Erythroblast (primary cell): ENCODE results near the gene TEDC1.

Source experiments
- DNase-seq, 2 experiments: peaks; one replicate each; lab custom pipeline; 2025; lab: John Stamatoyannopoulos, UW
- GATA1 ChIP-seq: IDR thresholded peaks from 2 replicates; pipeline ENCODE4 v1.6.1; 2011; ENCODE audit warnings: low read depth, mild to moderate bottlenecking, control low read depth, low read length, moderate library complexity
- POLR2A ChIP-seq: IDR thresholded peaks from 2 replicates; pipeline ENCODE4 v1.6.1; 2011; ENCODE audit warnings: mild to moderate bottlenecking, low read length

The TEDC1 gene

GRCh38 chr14:105480199-105480746, 10.8 kb upstream of the TEDC1 start:
- TF ChIP-seq POLR2A (no peak), GATA1 (no peak)
- no peak for DNase-seq

DNA sequence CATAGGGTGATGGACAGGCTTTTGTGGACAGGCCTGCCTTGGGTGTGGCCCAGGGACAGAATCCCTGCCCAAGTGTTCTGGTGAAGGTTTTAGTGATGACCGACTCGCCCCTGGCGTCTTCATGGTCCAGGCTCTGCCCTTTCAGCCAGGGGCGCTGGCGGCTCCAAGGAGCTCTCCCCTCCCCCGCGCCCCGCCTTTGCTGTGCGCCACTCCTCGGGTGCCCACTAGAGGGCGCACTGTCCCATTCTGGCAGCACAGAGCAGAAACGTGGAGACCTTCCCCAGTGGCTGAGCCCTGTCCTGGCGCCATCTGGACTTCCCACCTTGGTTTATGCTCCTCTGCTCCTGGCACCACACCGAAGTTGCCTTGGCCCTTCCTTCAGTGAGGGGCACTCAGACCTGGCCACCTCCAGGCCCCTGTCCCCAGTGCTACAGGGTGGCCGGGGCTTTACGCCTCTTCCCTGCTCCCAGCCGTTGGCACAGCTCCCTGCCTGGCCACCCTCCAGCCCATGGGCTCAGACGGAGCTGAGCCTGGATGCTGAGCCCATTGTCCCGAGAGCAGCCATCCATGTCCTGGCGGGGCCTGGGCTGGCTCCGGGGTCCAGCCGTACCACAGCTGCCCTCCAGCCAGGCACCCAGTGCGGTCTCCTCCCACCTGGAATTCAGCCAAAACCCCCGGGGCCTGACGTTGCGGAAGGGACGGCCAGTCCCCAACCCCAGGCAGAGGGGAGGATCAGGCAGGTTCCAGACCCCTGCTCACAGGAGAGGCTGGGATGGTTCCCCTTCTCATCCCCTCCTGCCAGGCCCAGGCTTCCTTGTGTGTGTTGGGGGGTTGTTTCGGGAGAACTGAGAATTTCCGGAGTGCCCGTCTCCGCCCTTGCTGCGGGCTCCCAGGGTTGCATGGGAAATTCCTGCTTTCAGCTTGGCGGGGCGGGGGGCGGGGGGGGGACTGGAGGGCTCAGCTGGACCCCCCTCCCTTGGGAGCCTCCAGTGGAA, 9.9 kb upstream of the TEDC1 start:
- TF ChIP-seq GATA1: no peak
- TF ChIP-seq POLR2A: peak; percentile 62
- peak; percentile 90 to 91 for DNase-seq

DNA sequence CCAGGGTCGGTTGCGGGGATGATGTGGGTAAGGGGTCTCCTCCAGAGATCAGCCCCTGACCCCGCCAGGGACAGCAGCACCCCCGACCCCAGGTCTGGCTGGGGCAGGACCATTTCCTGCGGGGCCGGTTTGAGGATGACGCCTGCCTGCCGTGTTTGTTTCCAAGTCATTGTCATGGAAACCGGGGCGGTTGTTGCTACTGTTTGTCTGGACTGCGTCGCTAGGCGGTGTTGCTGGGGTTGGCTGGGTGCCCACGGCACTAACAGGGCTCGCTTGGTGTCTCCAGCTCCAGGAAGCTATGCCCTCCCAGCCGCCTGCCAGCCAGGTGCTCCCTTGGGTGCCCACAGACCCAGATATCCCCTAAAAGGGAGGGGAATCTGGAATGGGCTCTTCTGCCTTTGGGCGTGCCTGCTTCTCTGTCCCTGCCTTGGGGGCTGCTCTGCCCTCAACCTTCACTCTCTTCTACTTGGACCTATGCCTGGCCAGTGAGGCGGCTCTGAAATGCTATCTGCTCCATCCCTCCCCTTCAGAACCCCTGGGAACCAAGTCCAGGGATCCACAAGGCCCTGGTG, 9.1 kb upstream of the TEDC1 start:
- DNase-seq: peak; percentile 97
- TF ChIP-seq GATA1 (no peak), POLR2A (peak; percentile 51)

DNA sequence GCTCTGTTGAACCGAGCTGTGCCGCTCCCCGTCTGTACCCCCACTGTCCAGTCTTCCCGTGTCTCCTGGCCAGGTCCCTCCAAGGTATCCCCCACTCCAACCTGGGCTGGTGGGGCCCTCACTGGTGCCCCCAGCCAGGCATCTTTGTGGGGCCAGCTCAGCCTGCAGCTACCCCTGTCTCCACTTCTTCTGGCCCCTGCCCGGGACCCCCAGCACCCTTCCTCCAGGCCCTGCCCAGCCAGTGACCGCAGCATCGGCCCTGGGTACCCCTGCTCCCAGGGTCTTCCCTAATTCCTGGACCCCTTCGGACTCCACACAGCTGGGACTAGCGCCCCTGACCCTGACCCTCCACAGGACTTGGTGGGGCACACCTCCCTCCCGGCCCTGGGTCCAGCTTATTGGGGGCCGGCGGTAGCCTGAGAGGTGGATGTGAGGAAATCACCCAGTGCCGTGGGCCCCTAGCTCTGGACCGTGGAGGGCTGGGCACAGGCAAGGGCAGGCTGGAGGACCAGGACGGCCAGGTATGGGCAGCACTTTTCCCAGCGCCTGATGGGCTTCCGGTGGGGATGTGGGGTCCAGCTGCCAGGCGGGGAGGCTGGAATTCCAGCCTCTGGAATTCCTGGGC, 8.4 kb upstream of the TEDC1 start:
- no peak for TF ChIP-seq GATA1
- TF ChIP-seq POLR2A: no peak
- no peak for DNase-seq

- TF ChIP-seq POLR2A (no peak), GATA1 (no peak)
- DNase-seq: no peak
Measured at GRCh38 chr14:105483300-105484068, 7.6 kb upstream of the TEDC1 start.

DNA sequence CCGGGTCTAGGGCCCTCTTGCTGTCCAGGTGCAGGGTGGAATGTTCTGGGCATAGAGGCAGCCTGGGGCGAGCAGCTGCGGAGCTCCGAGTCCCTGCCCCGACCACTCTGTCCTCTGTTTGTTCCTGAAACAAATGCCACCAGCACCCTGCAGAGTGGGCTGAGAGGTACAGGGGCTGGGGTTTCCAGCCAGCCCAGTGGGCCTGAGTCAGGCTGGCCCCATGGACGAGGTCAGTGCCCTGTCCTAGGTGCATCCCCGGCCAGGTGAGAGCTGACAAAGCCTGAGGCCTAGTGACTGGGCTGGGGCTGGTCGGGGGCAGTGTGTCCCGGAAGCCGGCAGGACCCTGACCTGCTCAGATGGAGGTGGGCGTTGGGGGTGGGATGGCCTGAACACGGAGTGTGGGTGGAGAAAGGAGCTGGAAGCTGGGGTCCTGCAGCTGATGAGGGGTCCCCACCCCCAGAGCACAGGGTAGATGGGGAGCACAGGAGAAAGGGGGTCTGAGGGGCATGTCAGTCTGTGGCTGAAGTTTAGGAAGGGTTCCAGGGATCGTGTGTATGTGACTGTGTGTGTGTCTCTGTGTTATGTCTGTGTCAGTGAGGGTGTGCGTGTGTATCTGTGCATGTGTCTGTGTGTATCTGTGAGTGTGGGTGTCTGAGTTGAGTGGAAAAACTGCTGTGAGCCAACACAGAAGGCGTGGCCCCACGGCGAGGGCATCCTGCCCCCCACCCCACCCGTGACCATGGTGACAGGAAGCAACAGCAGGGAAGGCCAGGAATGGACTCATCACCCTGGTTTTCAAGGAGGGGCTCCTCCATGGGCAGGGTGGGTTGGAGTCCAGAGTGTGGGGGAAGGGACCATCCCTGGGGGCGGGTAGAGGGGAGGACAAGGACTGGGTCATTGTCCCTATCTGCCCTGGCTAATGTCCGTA, 6.7 kb upstream of the TEDC1 start:
- no peak for DNase-seq
- TF ChIP-seq GATA1 (no peak), POLR2A (no peak)

DNA sequence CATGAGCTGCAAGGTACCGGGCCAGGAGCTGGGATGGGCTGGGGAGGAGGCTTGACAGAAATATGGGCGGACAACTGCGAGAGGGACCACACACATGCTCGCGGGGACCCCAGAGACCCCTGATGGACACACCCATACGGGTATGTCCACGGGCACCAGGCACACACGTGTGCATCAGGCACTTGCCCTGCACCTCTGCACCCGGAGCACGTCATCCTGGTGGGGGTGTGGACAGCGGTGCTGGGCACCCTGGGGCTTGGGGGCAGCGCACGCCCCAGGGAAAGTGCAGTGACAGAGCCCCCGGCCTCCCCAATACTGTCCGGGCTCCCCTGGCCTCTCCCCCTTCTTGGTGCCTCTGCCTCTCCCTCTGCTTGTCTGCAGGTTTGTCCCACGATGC, 6.1 kb upstream of the TEDC1 start:
- no peak for DNase-seq
- TF ChIP-seq GATA1 (no peak), POLR2A (no peak)

GRCh38 chr14:105485739-105486162, 5.3 kb upstream of the TEDC1 start:
- TF ChIP-seq GATA1 (no peak), POLR2A (no peak)
- peak; percentile 84 to 85 for DNase-seq

DNA sequence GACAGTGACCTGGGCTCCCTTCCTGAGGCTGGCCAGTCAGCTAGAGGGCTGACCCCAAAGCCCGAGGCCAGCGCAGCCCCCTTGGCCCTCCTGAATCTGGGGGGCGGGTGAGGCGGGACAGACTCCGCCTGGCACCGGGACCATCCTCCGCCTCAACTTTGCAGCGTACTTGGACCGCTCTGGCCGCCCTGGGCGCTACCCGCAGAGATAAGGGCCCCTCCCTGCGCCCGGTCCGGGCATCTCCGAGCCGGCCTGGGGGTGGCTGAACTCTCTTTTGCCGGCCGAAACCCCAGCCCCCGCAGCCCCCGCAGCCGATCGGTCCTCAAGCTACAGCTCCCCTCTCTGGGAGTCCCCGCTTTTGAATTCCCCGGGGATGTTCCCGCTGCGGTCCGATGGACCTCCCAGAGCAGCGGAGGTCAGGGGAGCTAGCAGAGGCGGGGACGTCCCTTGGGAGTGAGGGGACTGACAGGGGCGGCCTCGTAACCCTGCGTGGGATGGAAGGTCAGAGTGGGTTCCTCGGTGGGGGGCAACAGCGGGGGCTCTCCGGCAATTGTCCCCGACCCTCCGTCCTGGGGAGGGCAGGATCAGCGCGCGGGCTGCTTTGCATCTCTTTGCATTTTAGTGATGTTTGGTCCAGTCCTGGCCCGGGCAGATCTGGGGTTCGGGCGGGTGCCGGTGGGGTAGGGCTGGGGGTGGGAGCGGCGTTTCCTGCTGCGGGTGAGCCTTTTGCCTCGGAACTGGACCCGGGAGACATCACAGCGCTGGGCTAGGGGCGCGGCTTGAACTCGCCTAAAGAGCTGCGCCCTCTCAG, 4.7 kb upstream of the TEDC1 start, which contains the start of gene CRIP1:
Gene CRIP1, plus strand, starts transcription at position 724 of the 811 bp plus-strand sequence. CDS start 374 bp downstream, outside the sequence.
- DNase-seq: peak in 1 of 2 experiments; percentile 59
- no peak for TF ChIP-seq POLR2A
- TF ChIP-seq GATA1: no peak

- TF ChIP-seq POLR2A: no peak
- TF ChIP-seq GATA1: no peak
- peak in 1 of 2 experiments; percentile 44 for DNase-seq
Measured at GRCh38 chr14:105486974-105487448, 4.0 kb upstream of the TEDC1 start.

GRCh38 chr14:105487449-105487985, 3.5 kb upstream of the TEDC1 start:
- DNase-seq: no peak
- TF ChIP-seq POLR2A: no peak
- TF ChIP-seq GATA1: no peak
